GDM1 (cell line): ENCODE measurements around the gene NUP93.
"Not testable (repeated sequence)": the region's sequence is repeated elsewhere in the genome, so short reads cannot be mapped to it uniquely, and the experiment has no call there.

Experiments used
- DNase-seq: peaks from one replicate; lab custom pipeline; 2025; lab: John Stamatoyannopoulos, UW

The NUP93 gene

DNA sequence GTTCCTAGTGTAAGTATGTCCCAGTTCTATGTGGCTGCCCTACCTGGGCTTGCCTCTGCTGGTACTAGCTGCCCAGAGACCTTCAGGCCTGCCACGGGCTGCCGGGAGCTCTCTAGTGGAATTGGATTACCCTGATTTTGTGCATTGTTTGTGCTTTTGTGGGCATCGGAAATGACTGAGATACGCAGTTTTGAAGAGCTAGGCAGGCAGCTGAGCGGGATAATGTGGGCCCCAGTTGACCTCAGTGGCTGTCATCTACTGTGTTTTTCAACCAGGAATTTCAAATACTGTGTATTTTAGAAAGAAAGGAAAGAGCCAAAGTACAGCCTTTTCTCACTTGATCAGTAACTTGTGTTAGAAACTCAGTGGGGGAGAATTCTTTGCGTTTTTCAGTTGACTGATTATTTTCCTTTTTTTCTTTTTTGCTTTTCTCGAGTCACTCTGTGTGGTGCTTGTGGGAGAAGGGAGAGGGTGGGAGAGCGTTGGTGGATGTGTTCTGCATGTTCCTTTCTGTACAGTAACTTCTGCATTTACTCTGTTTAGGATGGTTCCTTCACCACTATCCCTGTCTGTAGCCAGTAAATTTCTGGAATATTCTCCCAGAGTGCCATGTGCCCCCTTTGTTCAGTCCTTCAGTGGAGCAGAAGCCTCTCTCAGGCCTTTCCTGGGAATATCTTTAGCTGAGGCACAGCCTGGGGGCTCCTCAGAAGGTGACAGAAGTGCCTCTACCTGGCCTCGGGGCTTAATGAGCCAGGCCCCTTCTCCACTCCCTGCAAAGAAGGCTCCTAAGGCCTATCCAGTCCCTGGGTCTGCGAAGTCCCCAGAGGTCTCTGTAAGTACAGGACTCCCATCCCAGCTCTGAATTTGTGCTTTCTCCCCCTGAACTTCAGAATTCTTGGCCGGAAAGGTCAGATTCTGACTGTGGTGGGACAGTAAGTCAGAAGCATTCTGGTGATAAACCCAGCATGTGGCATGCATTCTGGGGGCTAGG, 120.1 kb downstream of the NUP93 start:
- DNase-seq = no peak

DNA sequence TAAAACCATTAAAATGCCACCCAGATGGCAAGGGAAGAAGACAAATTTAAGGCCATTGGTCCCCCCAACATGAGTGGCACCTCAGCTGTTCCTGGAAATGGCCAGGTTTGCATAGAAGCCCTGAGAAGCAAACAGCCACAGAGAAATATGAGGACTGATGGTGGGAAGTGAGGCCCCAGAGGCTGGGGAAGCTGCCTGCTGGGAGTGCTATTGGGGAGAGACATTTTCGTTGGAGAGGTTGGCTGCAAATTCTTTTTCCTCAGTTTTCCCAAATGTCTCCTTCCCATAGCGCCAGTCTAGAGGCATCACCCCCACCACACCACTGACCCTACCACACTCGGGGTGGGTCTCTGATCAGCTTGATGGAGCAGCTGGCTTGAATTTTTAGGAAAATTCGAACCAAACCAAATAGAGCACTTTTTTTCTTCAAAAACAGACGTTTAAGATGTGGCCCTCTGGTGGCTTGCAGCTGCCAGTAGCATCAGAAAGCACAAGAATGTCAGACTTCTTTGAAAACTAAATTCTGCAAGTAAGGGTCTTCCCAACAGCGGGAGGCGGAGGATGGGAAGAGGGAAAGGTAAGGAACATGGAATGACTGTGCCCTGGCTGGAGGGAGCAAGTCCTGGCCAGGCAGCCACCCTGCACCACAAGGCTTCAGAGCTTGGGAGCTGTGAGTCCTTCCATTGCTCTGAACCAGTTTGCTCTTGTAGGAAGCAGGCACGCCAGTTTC, 121.9 kb downstream of the NUP93 start:
- peak; percentile 33 for DNase-seq

DNA sequence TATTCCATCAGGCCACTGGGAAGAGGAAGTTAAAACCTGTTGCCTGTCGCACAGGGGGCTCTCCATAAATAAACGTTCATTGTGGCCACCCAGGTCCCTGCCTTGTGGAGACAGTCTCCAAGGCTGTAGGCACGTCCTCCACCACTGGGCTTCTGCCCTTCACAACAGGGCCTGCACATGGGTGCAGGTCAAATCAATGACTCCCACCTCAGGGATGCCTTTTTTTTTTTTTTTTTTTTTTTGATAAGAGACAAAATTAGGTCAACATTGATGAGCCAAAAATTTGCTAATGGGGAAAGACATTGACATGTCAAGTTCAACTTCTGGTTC, 122.4 kb downstream of the NUP93 start:
- no peak for DNase-seq

DNA sequence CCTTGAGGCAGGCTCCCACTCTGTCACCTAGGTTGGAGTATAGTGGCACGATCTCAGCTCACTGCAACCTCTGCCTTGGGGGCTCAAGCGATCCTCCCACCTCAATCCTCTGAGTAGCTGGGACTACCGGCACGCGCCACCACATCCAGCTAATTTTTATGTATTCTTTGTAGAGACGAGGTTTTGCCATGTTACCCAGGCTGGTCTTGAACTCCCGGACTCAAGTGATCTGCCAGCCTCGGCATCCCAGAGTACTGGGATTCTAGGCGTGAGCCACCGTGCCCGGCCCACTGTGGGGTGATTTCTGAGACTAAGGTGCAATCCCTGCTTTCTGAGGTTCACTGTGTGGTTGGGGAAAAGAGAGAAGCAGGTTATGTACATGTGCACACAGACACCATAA, 123.0 kb downstream of the NUP93 start:
- no peak for DNase-seq

DNA sequence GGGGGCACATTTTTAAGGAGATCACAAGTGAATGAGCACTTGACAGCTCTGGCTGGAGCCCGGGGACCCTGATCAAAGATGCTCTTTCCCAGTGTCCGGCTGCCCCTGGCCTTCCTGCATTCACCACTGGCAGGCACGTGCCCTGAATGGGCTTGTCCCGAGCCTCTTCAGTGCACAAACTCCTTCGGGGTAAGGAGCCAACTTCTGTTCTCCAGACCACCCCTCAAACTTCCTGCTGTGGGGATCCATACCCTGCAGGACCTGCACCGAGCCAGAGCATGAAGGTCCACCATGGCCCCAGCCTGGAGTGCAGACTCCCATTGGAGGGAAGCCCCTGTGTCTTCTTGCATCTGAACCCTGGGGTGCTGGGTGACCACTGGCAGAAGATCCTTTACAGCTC, 125.3 kb downstream of the NUP93 start:
- no peak for DNase-seq

DNA sequence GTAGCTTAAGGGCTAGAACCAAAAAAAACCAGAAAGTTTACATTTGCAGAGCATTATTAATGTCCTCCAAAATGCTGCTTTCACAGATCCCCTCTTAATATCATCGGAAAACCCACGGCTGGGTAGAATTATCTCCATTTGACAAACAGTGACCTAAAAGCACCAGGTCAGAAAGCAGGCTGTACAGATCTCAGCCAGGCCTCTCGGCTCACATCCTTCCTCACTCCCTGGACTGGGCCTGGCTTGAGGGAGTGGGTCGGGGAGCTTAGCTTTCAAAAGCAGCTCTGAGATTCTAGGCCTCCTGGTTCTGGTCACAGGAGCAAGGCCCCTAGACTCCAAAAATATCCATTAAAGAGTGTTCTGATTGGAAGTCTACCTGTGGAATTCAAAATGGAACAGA, 126.0 kb downstream of the NUP93 start:
- DNase-seq = no peak

DNA sequence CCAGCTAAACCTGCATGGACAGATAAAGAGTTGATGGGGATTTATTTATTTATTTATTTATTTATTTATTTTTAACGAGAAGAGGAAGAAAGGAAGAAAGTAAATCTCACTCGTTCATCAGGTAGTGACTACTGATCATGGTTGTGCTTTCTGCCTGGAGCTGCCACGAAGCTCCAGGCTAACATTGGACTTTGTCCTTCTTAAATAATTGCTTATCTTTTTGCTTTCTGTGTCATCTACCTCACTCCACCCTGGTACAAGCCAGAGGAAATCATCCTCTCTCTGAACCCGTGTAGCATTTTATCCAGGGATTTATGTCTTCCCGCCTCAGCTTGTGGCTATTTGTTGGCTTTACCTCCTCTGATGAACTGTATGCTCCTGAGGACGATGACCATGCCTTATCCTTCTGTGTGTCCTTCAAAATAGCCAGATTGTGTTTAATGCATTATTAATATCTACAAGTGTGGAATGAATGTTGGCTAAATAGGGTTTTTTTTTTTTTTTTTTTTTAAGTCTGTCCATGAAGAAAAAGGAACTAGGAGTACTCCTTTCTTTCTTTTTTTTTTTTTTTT, 127.0 kb downstream of the NUP93 start:
- no peak for DNase-seq

DNA sequence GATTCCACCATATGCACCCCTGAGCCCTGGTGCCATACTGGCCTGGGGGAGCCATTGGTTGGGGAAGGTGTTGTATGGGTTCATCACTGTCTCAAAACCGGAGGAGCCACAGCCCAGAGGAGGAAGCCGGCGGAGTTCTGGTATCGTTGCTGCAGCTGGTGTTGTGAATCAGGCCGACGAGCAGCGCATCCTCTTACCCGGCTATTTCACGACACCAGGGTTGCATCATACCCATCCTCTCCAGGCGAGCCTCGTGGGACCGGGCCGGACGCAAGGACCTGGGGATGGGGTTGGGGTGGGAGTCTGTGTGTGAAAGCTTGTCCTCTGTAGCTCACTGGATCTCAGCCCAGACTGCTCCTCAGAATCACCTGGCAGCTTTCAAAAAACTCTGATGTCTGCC, 128.4 kb downstream of the NUP93 start:
- DNase-seq = no peak

DNA sequence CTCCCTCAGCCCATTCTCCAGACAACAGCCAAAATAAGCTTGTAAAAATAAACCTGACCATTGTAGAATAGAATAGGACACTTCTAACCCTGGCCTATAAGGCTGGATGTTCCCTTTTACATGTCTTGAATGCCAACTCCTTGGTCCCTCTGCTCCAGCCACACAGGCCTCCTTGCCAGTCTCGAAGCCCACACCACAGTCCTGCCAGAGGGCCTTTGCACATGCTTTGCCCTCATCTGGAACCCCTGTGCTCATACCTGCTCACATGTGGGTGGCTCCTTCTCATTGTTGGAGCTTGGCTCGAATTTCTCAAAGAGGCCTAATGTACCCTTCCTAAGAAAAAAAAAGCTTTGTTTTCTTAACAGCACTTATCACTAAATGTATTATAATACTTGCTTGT, 129.7 kb downstream of the NUP93 start:
- DNase-seq = no peak

DNA sequence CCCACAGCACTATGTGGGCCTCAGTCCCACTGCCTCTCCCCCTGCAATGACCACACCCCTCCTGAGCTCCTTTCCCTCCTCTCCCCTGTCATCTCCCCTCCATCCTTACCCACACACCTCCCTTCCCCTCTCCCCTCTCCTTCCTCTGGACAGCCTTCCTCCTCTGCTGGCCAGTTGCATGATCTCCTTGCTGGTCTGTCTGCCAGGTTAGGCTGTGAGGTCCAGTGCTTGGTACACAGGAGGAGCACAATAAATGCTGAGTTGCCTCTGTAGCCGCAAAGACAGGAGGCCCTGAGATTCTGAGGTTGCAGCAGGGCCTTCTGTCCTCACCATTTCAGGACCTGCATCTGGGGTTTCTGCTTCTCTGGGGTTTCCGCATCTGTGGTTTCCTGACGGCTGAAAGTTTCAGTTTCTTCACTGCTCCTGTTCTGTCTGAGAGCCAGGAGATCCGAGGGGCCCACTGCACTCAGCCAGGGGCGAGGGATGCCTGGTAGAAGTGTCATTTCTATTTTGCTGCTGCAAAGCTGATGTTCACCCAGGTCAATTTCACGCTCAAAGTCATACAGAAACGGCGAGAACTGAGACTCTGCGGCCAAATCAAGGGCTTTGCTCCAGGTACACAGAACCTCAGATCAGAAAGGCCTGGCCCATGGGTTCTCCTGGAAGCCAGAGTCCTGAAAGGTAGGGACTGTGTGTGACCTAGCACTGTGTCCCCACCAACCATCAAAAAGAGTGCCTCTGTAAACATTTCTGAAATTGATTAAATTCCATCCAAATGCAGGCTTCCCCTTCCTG, 130.5 kb downstream of the NUP93 start:
- DNase-seq = peak; percentile 73

DNA sequence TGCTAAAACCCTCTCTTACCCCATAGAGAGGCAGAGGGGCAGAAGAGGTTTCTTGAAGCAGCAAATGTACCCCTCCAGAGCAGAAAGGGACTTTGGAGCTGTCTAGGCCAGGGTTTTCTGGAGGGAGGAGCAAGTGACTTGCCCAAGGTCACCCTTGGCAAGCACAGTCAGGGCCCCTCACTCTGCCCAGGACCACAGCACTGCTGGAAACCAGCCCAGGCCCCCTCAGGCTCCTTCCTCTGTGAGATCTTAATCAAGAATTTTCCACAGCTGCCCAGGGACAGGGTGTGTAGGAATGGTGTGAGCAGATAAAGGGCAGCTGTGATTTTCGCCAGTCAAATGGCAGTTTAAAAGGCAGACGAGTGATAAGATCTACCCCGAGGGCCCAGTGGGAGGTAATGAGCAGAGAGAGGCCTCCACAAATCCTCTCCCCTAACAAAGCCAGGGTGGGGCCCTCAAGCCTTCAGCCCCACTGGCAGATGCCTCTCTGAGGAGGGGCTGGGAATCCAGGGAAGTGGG, 131.2 kb downstream of the NUP93 start:
- DNase-seq = no peak

DNA sequence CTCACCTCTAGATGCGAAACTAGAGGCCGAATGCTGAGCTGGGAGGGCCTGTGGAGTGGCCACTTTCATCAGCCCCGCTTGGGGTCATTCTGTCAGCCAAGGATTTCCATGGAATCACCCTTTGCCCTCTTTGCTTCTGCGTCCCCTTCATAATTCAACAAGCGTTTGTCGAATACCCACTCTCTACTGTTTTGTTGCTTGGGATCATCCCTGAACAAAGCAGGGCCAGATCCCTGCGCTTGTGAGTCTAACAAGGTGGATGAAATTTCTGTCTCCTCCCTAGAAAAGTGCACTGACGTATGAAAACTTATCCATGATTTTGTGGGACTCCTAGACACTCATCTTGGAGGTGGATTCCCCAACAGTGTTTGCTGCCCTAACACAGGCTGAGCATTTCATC, 131.8 kb downstream of the NUP93 start:
- no peak for DNase-seq

DNA sequence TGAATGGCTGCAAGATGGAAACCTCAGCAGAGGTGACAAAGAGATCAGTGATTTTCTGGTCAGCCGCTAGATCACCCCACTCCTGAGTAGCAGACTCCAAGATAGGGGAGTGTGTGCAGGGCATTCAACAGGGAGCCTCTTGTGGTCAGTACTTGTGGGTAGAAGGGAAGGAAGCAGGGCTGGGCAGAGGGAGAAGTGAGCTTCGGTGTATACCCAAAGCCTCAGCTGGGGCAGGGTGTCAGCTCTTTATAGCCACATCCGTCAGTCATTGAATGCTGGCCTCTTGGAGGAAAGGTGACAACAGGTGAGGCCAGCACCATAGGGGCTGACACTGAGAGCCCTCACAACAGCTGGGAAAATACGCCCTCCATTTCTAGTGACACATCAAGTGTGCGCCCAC, 132.8 kb downstream of the NUP93 start:
- DNase-seq = peak; percentile 57

DNA sequence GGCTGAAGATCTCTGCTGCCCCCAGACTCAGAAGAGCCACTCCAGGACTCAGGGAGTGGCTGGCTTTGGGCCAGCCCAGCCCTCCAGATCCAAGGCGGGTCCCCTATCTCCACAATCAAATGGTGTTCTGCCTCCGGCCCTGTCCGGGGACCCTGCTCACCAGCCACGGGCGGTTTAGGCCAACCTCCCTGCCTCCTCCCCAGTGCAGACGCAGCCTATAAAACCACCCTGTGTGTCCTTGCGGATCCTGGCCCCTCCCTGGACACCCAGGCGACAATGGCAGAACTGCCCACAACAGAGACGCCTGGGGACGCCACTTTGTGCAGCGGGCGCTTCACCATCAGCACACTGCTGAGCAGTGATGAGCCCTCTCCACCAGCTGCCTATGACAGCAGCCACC, 135.0 kb downstream of the NUP93 start, which contains the start of gene SLC12A3:
TSS of gene SLC12A3 (plus strand) at position 248 of the 400 bp plus-strand sequence. CDS start at position 277, 29 bp downstream.
- DNase-seq = no peak

DNA sequence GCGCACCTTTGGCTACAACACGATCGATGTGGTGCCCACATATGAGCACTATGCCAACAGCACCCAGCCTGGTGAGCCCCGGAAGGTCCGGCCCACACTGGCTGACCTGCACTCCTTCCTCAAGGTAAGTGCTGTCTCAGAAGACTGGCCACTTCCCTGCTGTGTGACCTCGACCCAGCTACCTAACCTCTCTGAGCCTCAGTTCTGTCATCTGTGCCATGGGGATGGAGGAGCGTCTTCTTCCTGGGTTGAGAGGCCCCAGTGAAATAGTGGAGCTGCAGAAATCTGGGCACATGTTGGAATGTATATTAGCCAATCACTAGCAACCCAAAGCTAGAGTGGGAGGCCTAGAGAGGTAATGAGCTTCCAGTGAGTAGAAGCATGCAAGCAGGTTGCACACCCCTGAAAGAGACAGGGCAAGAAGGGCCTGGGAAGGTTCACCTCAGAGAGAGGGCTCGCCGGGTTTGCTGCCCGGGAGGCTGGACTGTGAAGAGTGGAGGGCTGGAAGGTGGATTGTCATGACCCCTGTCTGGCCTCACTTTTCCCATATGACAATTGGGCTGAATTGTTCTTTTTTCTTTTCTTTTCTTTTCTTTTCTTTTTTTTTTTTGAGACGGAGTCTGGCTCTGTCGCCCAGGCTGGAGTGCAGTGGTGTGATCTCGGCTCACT, 135.6 kb downstream of the NUP93 start:
- DNase-seq = no peak

DNA sequence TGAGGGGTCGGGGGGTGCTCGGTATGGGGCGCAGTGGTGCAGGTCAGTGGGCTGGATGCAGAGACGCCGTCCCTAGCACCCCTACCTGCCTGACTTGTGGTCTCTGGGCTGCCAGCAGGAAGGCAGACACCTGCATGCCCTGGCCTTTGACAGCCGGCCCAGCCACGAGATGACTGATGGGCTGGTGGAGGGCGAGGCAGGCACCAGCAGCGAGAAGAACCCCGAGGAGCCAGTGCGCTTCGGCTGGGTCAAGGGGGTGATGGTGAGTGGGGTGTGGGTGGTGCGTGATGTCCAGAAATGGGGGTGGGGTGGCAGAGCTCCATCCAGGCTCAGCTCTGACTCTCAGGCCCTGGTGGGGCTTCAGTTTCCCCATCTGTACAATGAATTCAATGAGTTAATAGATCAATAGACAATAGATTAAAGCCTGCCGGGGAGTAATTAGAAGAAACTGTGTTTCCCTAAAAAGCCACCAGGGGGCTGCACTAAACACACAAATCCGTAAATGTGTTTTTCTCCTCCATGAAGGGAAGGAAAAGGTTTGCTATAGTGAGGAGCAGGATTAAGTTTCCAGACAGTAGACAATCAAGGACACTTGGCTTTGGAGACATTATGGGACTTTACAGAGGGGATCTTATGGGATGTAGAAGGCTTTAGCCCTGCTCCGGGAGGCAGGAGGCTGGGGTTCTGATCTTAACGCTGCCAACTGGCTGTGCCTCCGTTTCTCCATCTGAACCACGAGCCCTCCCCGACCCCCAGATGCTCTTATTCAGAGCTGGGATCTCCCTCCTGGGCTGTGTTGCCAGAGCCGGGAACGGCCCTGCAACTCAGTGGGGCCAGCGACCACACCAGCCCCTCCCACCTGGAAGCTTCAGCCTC, 137.3 kb downstream of the NUP93 start:
- DNase-seq = no peak

DNA sequence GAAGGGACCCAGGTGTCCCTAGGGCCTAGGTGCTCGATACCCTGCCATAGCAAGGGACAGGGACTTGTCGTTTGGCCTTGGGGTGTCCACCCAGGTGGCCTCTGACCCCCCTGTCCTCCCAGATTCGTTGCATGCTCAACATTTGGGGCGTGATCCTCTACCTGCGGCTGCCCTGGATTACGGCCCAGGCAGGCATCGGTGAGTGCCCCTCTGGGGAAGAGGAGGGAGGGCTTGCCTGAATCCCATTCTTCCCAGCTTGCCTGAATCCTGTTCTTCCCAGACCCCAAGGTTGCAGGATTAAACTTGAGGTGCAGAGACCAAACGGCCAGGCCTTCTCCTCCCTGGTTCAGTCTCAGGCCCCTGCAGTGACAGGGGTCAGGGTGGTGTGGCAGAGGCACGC, 138.2 kb downstream of the NUP93 start:
- no peak for DNase-seq

DNA sequence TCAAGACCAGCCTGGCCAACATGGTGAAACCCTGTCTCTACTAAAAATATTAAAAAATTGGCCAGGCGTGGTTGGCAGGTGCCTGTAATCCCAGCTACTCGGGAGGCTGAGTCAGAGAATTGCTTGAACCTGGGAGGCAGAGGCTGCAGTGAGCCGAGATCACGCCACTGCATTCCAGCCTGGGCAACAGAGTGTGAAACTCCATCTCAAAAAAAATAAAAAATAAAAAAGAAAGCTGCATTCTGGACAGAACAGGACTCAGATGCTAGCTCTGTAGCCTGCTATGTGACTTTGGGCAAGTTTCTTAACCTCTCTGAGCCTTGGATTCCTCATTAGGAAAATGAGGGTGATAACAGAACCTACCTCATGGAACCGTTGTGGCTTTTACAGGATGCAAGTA, 138.8 kb downstream of the NUP93 start:
- DNase-seq = not testable (repeated sequence)

DNA sequence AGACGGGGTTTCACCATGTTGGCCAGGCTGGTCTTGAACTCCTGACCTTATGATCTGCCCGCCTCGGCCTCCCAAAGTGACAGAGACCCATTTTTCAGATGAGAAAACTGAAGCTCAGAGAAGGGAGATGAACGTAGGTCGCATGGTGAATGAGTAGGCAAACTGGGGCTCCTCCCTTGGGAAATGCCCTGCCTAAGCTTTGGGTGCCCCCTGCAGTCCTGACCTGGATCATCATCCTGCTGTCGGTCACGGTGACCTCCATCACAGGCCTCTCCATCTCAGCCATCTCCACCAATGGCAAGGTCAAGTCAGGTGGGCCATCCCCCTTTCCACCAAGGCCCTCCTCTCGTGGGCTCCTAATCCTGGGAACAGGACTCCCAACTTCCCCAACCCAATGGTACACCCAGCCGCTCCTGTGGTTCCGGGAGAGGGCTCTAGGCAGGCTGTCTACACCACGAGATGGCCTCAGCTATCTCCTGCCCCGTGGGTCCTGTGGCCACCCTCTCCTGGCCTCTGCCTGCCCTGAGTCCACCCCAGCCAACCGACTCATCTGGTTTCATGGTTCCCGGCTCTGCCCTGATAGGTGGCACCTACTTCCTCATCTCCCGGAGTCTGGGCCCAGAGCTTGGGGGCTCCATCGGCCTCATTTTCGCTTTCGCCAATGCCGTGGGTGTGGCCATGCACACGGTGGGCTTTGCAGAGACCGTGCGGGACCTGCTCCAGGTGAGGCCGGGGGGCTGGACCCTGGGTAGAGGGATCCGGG, 139.8 kb downstream of the NUP93 start:
- peak; percentile 31 for DNase-seq
